Stimulated activated CD4-positive, alpha-beta T cell treated with anti-CD3 and anti-CD28 coated beads, TNF-alpha, amount 100 ng/mL, for 48 hours (primary cell): ENCODE data around the gene RMDN3.

Experiments
- DNase-seq, 3 donors: peaks; one replicate each; pipeline ENCODE4 v3.0.0-alpha.2; 2020; ENCODE audit warnings: low read depth in 3 of 3

The RMDN3 gene

DNA sequence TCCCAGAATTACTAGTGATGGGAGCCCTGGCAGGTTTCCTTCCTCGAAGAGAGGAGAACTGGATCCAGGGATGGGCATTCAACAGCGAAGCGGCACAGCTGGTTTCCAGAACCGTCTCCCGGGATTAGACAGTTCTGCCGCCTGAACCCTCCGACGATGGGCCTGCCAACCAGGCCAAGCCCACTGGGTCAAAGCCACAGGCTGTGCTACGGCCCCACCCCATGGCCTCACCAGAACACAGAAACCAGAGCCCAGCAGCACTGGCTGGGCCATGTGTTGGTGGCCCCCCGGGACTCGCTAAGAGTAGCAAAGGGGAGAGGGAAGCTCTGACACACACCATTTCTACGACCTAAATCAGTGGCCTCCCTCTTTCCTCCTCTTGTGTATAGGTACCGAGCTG, 17.0 kb upstream of the RMDN3 start:
- DNase-seq = no peak

DNA sequence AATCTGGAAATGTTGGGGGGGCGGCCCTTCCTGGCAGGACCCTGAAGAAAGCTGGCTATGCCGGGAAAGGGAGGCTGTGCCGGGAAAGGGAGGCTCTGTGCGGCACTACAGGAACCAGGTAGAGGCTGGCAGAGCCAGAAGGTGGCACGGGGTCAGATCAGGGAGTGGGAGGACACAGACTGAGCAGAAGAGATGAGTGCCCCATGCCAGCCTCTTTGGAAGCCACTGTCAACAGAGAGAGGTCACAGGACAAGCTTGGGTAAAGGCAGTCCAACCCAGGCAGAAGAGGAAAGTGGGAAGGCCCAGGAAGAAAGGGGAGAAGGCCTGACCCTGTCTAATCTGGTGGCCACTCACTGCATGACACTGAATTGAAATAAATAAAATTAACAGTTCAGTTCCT, 16.2 kb upstream of the RMDN3 start:
- DNase-seq = no peak

DNA sequence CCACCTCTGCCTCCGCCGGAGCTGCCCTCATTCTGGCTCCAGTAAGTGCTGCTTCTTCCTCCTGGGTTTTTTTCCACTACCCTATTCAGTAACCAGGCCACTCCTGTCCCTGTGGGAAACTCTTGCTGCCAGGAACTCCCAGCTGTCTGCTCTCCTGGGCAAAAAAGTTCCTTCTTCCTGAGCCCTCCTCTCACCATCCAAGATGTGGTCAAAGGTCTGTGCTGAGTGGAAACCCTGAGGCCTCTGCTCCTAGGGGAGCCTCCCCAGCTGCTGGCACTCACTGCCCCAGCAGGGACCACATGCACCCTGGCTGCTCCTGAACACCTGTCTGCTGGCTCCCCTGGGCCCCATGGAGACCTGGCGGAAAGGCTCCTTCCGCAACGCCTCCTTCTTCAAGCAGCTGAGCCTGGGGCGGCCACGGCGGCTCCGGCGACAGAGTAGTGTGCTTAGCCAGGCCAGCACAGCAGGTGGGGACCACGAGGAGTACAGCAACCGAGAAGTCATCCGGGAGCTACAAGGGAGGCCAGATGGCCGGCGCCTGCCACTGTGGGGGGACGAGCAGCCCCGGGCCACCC, 15.2 kb upstream of the RMDN3 start:
- no peak for DNase-seq

DNA sequence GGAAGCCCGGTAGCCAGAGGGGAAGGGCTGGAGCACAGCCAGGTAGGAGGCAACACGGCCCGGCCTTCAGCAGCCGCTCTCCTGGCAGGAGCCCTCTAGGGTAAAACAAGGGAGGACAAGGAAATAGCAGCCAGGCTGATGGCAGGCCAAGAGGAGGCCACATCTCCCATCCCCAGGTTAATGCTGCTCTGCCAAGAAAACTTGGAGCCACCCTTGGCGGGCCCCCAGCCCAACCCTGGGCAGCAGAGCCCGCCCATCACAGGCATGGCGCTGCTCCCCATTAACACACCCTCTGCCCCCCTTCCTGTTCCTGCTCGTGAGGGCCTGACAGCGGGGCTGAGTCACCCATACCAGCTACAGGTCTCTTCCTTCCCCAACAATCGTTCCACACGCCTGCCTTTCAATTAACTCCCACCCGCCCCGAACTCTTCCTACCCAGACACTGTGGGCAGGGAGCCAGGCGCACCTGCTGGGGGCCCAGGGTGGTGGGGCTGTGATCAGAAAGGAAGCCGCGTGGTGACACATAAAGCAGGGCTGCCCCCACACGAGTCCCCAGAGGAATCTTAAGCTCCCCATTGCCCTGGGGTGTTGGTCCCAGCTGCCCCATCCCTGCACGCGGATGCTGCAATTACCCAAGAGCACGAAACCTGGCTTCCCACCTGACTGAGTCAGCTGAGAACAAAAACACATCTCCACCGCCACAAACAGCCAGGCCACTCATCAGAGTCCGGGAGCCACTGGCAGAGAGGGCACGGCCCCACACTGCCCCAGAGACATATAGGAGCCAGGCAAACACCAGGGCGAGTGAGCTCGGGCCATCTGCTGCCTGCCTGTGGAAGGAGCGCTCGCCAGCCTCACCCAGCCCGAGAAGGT, 14.5 kb upstream of the RMDN3 start, which contains the start of gene C15orf62:
Gene C15orf62 (plus strand): TSS at position 707 of the 873 bp plus-strand sequence. CDS start 516 bp downstream, outside the sequence.
- peak in 1 of 3 donors; percentile 54 for DNase-seq

DNA sequence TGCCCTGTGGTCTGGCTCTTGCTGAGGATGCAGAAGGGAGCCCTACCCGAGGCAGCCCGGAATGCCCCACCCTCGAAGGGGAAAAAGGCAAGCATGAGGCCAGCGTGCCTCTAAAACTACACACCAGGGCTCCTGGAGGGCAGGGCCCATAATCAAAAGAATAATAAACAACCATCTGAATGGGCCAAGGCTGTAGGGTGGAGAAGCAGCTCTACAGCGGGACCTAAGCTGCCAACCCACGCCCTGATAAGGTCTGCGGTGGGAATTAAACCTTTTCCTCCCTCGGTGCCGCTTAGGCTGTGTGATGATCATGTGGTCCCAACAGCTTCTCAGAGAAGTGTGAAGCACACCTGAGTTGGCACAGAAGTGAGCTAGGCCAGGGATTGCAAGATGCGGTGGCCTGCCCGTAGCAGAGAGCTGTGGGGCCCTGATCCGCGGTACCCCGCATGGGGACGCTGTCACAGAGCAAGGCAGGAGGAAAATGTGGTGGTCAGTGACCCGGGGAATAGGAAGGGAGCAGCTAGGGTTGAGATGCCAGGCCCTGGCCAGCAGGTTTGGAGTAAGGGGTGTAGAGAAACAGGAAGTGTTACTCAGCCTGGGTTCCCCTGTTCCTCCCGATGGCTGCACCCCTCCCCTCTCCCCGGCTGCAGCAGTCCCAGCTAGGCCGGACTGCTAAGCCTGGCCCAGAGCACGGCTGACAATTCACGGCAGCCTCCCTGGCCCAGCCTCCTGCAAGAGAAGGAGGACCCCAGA, 13.6 kb upstream of the RMDN3 start:
- no peak for DNase-seq

DNA sequence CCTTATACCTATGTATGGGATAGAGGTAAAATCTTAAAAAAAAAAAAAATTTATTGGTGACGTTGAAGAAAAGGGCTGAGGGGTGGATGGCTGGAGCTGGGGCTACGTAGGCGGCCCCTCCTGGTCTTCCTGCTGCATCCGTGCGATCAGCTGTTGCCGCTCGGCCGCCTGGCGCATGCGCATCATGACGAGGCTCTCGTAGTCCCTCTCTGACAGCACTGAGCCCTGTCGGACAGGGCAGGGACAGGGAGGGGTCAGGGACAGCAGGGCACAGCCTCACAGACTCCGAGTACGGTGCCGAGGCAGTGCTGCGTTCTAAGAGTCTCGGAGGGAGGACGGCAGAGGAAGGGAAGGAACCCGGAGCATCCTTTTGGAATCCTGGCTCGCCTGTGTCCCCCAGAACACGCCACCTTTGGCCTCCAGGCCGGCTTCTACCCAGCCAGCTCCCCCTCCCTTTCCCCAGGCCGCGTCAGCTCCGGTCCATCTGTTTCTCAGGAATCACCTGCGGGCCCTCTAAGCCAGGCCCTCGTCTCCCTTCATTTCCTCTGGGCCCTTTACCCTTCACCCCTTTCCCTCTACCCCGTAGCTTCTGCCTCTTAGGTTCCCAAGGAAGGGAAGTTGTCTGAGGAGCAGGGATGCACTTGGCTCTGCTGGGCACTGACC, 12.9 kb upstream of the RMDN3 start:
- no peak for DNase-seq

DNA sequence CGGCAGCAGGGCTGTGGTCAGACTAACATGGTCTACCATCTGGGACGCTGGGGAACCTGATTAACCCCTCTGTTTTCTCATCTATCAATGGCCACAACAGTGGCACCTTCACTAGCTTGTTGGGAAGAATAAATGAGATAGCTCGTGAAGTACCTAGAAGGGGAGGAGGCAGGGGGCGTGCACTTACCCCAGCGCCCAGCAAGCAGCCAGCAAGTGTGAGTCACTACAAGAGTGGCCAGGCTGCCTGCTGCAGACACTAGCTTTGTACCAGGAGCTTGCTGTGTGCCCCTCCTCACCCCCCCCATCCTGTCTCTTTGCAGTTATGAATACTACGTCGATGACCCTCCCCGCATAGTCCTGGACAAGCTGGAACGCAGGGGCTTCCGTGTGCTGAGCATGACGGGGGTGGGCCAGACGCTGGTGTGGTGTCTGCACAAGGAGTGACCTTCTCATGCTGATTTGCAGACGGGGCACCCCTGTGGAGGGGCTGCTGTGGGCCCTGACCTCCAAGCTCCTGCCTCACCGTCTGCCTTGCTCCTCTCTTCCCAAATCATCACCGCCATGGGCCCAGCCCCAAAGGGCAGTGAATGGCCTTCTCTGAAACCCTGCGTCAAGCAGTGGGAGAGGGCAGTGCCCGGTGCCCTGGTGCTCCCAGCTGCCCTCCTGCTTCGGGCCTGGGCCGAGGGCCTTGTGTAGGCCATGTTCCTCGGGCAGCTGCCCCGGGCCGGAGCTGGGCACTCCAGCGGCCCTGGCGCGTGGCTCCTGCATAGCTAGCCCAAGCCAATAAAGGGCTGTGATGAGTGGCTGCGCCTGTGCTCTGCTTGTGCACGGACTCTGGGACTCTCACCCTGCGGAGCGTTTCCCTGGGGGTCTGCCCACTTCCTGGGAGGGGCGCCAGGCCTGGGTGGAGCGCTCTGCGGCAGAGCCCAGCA, 12.1 kb upstream of the RMDN3 start:
- DNase-seq = no peak

DNA sequence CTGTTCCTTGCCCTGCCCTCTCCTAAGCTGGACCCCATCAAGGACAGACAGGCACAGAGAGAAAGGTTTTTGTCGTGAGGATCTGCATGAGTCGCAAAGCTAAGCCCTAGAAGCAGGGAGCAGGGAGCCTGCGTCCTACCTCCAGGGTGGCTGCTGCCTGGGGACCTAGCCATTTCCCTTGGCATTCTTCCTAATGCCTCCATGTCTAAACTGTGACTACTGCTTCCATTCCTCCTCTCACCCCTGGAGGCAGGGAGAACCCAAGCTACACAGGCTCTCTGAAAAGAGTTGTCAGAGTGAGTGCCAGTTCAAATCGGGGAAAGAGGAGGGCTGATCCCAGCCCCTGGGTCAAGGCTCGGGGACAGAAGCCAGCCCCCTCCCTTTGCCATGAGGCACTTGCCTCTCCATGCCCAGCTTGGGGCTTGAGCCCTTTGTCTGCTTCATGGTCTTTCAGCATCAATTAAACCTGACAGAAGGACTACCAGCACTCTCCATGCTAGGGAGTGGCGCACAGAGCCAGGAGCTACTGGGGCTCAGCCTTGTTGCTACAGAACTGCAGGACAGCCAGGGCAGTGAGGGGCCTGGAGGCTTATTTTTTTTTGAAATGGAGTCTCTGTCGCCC, 11.3 kb upstream of the RMDN3 start:
- no peak for DNase-seq

DNA sequence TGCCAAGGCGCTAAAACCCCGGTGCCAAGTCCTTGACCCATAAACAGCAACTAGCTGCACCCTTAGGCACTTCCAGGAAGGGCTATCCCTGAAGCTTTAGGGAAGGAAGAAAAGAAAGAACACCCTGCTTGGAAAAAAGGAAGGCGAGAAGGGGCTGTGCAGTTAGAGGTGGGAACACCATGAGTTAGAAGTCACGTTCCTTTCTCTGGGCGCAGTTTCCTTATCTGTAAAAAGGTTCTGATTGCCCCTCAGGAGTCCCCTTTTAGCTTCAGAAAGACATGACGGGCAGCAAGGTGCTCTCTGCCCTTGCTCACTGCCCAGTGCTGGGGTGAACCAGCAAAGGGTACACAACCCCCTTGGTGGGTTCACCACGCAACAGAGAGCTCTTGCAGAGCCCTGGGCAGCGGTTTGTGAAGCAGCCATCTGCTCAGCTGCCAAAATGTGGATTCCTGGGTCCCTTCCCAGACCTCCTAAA, 9.6 kb upstream of the RMDN3 start:
- no peak for DNase-seq

DNA sequence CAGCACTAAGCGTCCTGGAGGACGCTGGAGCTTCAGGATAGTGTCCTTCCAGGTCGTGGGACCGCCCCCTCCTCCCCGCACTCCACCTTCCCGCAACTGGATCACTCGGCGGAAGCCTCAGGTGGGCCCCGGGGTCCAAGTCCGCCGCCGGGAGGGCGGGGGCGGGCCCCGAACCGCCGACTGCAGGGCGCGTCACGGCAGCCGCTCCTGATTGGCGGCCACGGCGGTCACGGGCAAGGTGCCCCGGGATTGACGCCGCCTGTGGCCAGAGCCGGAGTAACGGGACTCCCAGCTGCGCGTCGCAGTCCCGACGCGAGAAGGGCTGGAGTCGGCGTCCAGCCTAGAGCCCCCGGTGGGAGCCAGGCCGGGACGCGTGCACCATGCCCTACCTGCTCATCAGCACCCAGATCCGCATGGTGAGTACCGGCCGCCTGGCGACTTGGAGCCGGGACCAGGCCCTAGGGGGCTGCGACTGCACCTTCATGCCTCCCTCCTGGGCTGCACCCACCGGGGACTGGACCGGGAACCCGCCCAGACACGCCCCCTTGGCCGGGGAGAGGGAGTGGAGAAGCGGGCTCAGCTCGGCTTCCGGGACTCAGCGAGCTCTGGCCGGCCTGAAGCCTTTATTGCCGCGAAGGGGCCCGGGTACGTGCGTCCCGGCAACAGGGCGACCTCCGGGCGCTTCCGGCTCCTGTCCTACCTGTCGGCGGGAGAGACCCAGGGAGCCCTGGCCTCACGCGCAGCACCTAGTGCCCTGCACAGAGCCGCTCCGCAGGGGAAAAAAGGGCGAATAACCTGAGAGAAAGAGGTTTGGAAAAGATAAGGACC, 9.0 kb upstream of the RMDN3 start, which contains the start of gene GCHFR:
Gene GCHFR (plus strand): TSS at position 268 of the 828 bp plus-strand sequence. CDS start 113 bp downstream, at position 381.
- DNase-seq = peak; percentile 45 to 60 (median 54)

DNA sequence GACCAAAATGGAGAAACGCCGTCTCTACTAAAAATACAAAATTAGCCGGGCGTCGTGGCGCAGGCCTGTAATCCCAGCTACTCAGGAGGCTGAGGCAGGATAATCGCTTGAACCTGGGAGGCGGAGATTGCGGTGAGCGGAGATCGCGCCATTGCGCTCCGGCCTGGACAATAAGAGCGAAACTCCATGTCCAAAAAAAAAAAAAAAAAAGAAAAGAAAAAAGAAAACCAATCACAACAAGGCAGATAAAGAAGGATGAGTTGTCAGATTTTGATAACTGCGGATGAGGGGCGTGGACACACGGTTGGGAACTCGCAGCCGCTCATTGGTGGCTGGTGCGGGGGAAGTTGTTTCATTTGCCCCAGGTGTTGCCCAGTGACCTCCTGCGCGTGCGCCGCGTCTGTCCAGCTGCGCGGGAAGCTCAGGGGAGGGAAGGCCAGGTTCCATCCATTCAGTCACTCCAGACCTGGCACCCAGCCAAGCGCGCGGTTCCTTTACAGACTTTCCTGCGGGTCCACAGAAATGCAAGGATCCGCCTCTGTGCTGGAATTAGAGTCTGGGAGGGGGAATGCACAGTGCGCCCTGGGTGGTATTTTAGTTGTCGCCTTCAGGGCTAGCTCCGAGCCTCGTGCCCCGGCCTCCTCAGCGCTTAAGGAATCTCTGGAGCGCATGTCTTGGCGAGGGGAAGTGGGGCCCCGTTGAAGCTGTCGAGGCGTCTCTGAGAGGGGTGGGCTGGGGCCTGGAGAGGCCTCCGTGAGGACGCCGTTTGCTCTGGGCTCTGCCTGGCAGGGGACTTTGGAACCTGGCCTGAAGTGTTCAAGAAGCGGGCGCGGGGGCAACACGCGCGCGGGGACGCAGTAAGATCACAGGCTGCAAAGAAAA, 8.1 kb upstream of the RMDN3 start:
- DNase-seq = peak in 1 of 3 donors; percentile 45

DNA sequence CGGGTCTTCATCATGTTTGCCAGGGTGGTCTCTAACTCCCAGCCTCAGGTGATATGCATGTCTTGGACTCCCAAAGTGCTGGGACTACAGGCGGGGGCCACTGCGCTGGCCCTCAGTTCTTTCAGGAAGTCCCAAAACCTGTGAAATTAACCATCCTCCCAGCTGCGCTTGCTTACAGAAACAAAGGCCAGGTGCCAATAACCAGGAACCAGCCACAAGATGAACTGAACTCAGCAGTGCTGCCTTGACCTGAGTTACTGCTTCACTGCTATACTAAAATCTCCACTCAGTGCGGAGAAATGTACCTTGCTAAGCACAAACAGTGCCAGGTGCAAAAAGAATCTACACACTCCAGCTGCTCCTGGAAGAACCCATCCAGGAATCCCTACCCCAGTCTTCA, 4.9 kb upstream of the RMDN3 start:
- no peak for DNase-seq

DNA sequence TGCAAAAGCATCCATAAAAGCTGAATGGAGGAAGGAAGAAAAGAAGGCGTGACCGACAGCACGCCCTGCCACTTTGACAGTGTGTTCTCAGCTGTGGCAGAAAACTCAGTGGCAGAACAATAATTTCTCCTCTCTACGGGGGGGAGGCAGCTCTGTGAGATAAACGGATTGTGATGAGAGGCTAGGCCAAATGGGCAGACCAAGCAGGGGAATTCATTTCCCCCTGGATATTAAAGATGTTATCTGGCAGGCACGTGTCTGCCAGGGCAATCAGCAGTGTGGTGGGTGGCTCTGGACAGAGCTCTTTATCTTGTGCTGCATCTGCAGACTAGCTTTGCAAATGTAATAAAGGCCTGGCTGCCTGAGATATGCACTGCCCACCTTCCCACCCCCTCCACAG, 1.9 kb upstream of the RMDN3 start:
- DNase-seq = no peak

DNA sequence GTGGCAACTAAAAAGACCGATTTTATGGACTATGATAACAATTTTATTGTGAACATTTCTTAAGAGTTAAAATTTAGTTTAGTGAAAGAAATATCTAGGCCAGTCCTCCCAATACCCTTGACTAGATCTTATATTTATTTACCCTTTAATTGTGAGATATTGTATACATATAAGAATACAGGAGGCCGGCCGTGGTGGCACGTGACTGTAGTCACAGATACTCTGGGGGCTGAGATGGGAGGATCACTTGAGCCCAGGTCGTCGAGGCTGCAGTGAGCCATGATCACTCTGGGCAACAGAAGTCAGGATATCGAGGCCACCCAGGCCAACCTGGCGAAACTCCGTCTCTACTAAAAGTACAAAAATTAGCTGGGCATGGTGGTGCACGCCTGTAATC, 756 bp upstream of the RMDN3 start:
- no peak for DNase-seq

DNA sequence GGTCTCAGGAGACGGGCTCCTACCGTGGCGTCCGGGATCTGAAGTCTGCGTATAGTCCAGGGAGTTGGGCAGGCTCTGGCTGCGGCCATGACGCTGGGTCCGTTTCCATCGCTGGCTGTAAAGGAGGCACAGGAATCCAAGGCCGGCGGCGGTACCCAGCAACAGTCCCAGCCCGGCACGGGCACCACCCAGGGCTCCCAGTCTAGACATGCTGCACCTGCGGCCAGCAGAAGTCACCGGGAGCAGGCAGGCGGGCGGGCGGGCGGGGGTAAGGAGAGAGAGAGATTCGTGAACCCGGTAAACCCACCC, 526 bp downstream of the RMDN3 start:
- DNase-seq = no peak

DNA sequence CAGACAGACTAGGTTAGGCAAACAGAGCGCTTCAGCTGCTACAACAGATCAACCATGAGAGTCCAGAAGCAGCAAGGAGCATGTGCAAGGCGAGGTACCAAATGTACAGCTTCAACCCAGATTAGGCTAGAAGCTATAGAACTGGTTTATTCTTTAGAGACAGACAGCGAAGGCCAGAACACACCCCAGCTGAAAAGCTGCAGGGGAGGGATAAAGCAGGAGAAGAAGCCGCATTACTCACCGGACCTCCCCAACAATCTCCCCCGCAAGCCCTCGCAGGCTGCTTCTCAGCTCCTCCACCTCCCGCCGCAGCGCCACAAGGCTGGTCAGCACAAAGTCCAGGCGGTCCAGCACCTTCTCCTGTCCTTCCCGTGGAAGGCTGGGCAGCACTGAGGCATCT, 3.3 kb downstream of the RMDN3 start:
- no peak for DNase-seq

DNA sequence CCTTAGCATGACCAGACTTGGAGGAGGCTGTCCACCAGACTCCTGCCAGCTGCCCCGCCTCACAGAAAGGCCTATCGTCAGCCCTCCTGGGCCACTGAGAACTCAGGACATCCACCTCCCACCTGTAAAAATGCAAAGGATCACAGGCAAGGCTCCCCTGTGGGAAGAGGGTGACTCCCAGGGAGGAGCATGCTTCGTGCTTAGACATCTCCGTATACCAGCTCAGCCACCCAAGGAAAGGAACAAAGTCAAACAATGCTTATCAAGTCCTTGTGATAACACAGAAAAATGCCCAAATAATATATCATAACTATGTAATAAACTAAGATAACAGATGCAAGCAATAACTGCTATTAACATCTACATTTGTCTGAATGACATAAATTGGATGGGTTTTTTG, 4.2 kb downstream of the RMDN3 start:
- no peak for DNase-seq

DNA sequence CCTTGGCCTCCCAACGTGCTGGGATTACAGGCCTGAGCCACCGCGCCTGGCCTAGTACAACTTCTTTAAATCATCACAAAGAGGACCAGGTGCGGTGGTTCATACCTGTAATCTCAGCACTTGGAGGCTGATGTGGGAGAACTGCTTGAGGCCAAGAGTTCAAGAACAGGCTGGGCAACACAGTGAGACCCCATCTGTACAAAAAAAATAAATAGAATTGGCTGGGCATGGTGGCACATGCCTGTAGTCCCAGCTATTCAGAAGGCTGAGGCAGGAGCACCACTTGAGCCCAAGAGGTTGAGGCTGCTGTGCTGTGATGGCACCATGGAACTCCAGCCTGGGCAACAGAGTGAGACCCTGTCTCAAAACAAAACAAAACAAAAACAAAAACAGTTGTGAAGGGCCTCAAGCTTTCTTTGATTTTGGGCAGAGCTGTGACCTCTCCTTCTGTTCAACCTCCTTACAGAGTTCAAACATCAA, 5.9 kb downstream of the RMDN3 start:
- no peak for DNase-seq
